WTC11 (cell line): ENCODE data around the gene AK5. TPM values are rescaled to one million over a fixed set of nuclear protein-coding genes. Genes with fewer than 3 reads are reported as not detected.

ENCODE experiments used
- ATAC-seq: fragments of 200-7000 bp; cut with Tn5 transposase; 2 replicates; pipeline ENCODE4 v1.10.0; 2021; ENCODE audit warnings: mild to moderate bottlenecking, moderate library complexity
- CTCF ChIA-PET: fragments of 300-600 bp; sonication (Branson Sonifier 250); formaldehyde crosslinking; loops from one replicate; lab custom pipeline; 2021; ENCODE audit warnings: antibody characterized with exemption; lab: Charles Lee
- POLR2A ChIA-PET: fragments of 350-600 bp; sonication (Branson Sonifier 250); formaldehyde crosslinking; loops from one replicate; lab custom pipeline; 2021; ENCODE audit warnings: antibody characterized with exemption; lab: Charles Lee
- DNase-seq: peaks from one replicate; pipeline ENCODE4 v3.0.0; 2021; ENCODE audit warnings: low spot score
- H3K27ac Mint-ChIP-seq: 2 replicates; pipeline ENCODE4 v1.8.0; 2021; ENCODE audit warnings: mixed read lengths
- H3K27me3 Mint-ChIP-seq: 2 replicates; pipeline ENCODE4 v1.8.0; 2021; ENCODE audit warnings: low read depth, mild to moderate bottlenecking, moderate library complexity, mixed read lengths
- H3K36me3 Mint-ChIP-seq: 2 replicates; pipeline ENCODE4 v1.8.0; 2021; ENCODE audit warnings: mixed read lengths
- H3K4me1 Mint-ChIP-seq: 2 replicates; pipeline ENCODE4 v1.8.0; 2022; ENCODE audit warnings: mixed read lengths
- H3K4me3 Mint-ChIP-seq: 2 replicates; pipeline ENCODE4 v1.8.0; 2021; ENCODE audit warnings: mild to moderate bottlenecking, moderate library complexity, mixed read lengths
- H3K9me3 Mint-ChIP-seq: 2 replicates; pipeline ENCODE4 v1.8.0; 2021; ENCODE audit warnings: mixed read lengths
- EMX1 ChIP-seq: fragments of 250-450 bp; sonication (Bioruptor Pico); IDR thresholded peaks from 2 replicates; pipeline ENCODE4 v1.8.0; 2021; ENCODE audit warnings: mild to moderate bottlenecking
- ESRRA ChIP-seq: sonication (generic); formaldehyde crosslinking; IDR thresholded peaks from 2 replicates; pipeline ENCODE4 v1.8.1; 2022; ENCODE audit warnings: mild to moderate bottlenecking, missing genetic modification reagents, borderline replicate concordance
- IRF2 ChIP-seq: sonication (generic); formaldehyde crosslinking; IDR thresholded peaks from 2 replicates; pipeline ENCODE4 v1.8.0; 2022; ENCODE audit warnings: low read depth, missing genetic modification reagents, borderline replicate concordance
- NR1H2 ChIP-seq: sonication (generic); formaldehyde crosslinking; IDR thresholded peaks from 2 replicates; pipeline ENCODE4 v1.9.0; 2021; ENCODE audit warnings: mild to moderate bottlenecking, moderate library complexity, missing genetic modification reagents
- NR2C2 ChIP-seq: sonication (generic); formaldehyde crosslinking; IDR thresholded peaks from 2 replicates; pipeline ENCODE4 v1.8.0; 2022; ENCODE audit warnings: mild to moderate bottlenecking, missing genetic modification reagents
- SMAD4 ChIP-seq: sonication (generic); formaldehyde crosslinking; IDR thresholded peaks from 2 replicates; pipeline ENCODE4 v1.8.0; 2022; ENCODE audit warnings: mild to moderate bottlenecking, missing genetic modification reagents
- ZNF423 ChIP-seq: fragments of 250-450 bp; sonication (Bioruptor Pico); IDR thresholded peaks from 2 replicates; pipeline ENCODE4 v2.1.2; 2022; ENCODE audit warnings: mild to moderate bottlenecking, moderate library complexity
- total RNA-seq: library from RNA; stranded (reverse); gene quantifications from 3 replicates; pipeline ENCODE4 v1.2.3, GENCODE V29; 2021
- TF ChIP-seq, protein P1 (sequence below): fragments of 250-450 bp; sonication (Bioruptor Pico); IDR thresholded peaks from 2 replicates; pipeline ENCODE4 v1.8.0; 2021; ENCODE audit warnings: mild to moderate bottlenecking
- TF ChIP-seq, protein P2 (sequence below): sonication (generic); formaldehyde crosslinking; IDR thresholded peaks from 2 replicates; pipeline ENCODE4 v1.8.0; 2022; ENCODE audit warnings: mild to moderate bottlenecking, missing genetic modification reagents
- TF ChIP-seq, protein P3 (sequence below): sonication (generic); formaldehyde crosslinking; IDR thresholded peaks from 2 replicates; pipeline ENCODE4 v1.8.1; 2023; ENCODE audit warnings: mild to moderate bottlenecking, missing genetic modification reagents, moderate library complexity
- TF ChIP-seq, protein P4 (sequence below): sonication (generic); formaldehyde crosslinking; IDR thresholded peaks from 2 replicates; pipeline ENCODE4 v1.8.1; 2023; ENCODE audit warnings: mild to moderate bottlenecking, missing genetic modification reagents, borderline replicate concordance
- TF ChIP-seq, protein P5 (sequence below): sonication (generic); formaldehyde crosslinking; IDR thresholded peaks from 2 replicates; pipeline ENCODE4 v1.8.1; 2022; ENCODE audit warnings: missing genetic modification reagents, borderline replicate concordance
- TF ChIP-seq, protein P6 (sequence below): fragments of 200-600 bp; IDR thresholded peaks from 2 replicates; pipeline ENCODE4 v1.8.0; 2022; ENCODE audit warnings: antibody characterized with exemption
- TF ChIP-seq, protein P7 (sequence below): fragments of 250-450 bp; sonication (Bioruptor Pico); IDR thresholded peaks from 2 replicates; pipeline ENCODE4 v1.9.0; 2021; ENCODE audit warnings: moderate library complexity, mild to moderate bottlenecking, inconsistent platforms, borderline replicate concordance
- TF ChIP-seq, protein P8 (sequence below): sonication (generic); formaldehyde crosslinking; IDR thresholded peaks from 2 replicates; pipeline ENCODE4 v1.8.1; 2023; ENCODE audit warnings: mild to moderate bottlenecking, moderate library complexity, missing genetic modification reagents
- TF ChIP-seq, protein P9 (sequence below): sonication (generic); formaldehyde crosslinking; IDR thresholded peaks from 2 replicates; pipeline ENCODE4 v1.8.1; 2023; ENCODE audit warnings: mild to moderate bottlenecking, missing genetic modification reagents, moderate library complexity

Gene AK5
- total RNA-seq, 1 experiment from 2014 or later = 3.0 TPM

DNA sequence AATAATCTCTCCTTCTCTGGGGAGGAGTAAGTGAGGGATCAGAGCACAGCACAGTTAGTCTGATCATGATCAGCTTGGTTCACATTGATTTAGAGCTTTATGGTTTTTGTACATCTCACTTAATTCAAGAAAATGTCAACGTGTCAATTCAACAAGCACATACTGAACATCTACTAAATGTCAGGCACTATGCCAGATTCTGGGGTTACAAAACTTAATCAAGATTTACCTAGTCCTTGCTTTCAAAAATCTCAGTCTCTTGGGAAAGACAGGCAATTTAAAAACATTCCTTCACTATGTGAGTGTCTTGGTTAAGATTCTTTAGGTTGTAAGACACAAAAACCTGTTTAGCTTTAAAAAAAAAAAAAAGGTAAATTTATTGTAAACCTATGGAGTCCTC is 181.4 kb downstream of the AK5 start:
- no peak for ATAC-seq
- Mint-ChIP-seq H3K36me3 (no peaks in the 10 kb centered on the region), H3K4me1 (peaks cover 5% of the 10 kb centered on the region), H3K27ac (no peak overlapping the region), H3K27me3 (no peaks in the 10 kb centered on the region), H3K4me3 (no peak overlapping the region), H3K9me3 (no peaks in the 10 kb centered on the region)
- POLR2A ChIA-PET = interaction anchor here (0.6 kb wide), 1 partner anchor 200 kb away, joined by 4 read pairs; no protein-coding TSS in a partner anchor
- no peak for DNase-seq
- CTCF ChIA-PET = interaction anchor here (0.5 kb wide), 1 partner anchor 899 kb away, joined by 5 read pairs; no protein-coding TSS in a partner anchor
- TF ChIP-seq NR1H2 (CRISPR knock-in tag) (no peak), EMX1 (no peak), ESRRA (CRISPR knock-in tag) (no peak)
- TF ChIP-seq, protein P1, sequence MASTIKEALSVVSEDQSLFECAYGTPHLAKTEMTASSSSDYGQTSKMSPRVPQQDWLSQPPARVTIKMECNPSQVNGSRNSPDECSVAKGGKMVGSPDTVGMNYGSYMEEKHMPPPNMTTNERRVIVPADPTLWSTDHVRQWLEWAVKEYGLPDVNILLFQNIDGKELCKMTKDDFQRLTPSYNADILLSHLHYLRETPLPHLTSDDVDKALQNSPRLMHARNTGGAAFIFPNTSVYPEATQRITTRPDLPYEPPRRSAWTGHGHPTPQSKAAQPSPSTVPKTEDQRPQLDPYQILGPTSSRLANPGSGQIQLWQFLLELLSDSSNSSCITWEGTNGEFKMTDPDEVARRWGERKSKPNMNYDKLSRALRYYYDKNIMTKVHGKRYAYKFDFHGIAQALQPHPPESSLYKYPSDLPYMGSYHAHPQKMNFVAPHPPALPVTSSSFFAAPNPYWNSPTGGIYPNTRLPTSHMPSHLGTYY (CRISPR knock-in tag) = no peak
- TF ChIP-seq, protein P2, sequence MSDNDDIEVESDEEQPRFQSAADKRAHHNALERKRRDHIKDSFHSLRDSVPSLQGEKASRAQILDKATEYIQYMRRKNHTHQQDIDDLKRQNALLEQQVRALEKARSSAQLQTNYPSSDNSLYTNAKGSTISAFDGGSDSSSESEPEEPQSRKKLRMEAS (CRISPR knock-in tag) = no peak

DNA sequence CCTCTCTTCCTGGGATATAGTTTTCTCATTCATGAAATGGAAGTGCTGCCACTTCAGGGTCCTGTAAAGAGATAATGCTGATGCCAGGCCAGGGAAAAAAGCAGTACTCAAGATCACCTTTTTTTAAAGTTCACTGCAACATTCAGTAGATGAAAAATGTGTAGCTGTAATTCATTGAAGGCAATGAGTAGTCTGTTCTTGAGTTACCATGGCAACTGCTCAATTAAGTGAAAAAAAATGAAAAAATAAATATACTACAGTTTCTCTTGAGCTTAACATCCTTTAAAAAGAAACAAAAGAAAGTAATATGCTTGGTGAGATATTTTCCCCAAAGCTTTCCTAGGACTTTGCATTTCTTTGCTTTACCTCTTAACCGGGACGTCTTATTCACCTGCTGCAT is 183.3 kb downstream of the AK5 start:
- no peaks in the 10 kb centered on the region for H3K36me3 Mint-ChIP-seq
- TF ChIP-seq, protein P3, sequence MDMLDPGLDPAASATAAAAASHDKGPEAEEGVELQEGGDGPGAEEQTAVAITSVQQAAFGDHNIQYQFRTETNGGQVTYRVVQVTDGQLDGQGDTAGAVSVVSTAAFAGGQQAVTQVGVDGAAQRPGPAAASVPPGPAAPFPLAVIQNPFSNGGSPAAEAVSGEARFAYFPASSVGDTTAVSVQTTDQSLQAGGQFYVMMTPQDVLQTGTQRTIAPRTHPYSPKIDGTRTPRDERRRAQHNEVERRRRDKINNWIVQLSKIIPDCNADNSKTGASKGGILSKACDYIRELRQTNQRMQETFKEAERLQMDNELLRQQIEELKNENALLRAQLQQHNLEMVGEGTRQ (CRISPR knock-in tag) = no peak
- TF ChIP-seq, protein P4, sequence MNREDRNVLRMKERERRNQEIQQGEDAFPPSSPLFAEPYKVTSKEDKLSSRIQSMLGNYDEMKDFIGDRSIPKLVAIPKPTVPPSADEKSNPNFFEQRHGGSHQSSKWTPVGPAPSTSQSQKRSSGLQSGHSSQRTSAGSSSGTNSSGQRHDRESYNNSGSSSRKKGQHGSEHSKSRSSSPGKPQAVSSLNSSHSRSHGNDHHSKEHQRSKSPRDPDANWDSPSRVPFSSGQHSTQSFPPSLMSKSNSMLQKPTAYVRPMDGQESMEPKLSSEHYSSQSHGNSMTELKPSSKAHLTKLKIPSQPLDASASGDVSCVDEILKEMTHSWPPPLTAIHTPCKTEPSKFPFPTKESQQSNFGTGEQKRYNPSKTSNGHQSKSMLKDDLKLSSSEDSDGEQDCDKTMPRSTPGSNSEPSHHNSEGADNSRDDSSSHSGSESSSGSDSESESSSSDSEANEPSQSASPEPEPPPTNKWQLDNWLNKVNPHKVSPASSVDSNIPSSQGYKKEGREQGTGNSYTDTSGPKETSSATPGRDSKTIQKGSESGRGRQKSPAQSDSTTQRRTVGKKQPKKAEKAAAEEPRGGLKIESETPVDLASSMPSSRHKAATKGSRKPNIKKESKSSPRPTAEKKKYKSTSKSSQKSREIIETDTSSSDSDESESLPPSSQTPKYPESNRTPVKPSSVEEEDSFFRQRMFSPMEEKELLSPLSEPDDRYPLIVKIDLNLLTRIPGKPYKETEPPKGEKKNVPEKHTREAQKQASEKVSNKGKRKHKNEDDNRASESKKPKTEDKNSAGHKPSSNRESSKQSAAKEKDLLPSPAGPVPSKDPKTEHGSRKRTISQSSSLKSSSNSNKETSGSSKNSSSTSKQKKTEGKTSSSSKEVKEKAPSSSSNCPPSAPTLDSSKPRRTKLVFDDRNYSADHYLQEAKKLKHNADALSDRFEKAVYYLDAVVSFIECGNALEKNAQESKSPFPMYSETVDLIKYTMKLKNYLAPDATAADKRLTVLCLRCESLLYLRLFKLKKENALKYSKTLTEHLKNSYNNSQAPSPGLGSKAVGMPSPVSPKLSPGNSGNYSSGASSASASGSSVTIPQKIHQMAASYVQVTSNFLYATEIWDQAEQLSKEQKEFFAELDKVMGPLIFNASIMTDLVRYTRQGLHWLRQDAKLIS (CRISPR knock-in tag) = no peak
- TF ChIP-seq, protein P5, sequence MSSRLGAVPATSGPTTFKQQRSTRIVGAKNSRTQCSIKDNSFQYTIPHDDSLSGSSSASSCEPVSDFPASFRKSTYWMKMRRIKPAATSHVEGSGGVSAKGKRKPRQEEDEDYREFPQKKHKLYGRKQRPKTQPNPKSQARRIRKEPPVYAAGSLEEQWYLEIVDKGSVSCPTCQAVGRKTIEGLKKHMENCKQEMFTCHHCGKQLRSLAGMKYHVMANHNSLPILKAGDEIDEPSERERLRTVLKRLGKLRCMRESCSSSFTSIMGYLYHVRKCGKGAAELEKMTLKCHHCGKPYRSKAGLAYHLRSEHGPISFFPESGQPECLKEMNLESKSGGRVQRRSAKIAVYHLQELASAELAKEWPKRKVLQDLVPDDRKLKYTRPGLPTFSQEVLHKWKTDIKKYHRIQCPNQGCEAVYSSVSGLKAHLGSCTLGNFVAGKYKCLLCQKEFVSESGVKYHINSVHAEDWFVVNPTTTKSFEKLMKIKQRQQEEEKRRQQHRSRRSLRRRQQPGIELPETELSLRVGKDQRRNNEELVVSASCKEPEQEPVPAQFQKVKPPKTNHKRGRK = no peak
- TF ChIP-seq, protein P6, sequence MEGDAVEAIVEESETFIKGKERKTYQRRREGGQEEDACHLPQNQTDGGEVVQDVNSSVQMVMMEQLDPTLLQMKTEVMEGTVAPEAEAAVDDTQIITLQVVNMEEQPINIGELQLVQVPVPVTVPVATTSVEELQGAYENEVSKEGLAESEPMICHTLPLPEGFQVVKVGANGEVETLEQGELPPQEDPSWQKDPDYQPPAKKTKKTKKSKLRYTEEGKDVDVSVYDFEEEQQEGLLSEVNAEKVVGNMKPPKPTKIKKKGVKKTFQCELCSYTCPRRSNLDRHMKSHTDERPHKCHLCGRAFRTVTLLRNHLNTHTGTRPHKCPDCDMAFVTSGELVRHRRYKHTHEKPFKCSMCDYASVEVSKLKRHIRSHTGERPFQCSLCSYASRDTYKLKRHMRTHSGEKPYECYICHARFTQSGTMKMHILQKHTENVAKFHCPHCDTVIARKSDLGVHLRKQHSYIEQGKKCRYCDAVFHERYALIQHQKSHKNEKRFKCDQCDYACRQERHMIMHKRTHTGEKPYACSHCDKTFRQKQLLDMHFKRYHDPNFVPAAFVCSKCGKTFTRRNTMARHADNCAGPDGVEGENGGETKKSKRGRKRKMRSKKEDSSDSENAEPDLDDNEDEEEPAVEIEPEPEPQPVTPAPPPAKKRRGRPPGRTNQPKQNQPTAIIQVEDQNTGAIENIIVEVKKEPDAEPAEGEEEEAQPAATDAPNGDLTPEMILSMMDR = no peak
- TF ChIP-seq IRF2 (no peak), ZNF423 (no peak), SMAD4 (CRISPR knock-in tag) (no peak), NR2C2 (CRISPR knock-in tag) (no peak), ESRRA (CRISPR knock-in tag) (no peak)
- TF ChIP-seq, protein P7, sequence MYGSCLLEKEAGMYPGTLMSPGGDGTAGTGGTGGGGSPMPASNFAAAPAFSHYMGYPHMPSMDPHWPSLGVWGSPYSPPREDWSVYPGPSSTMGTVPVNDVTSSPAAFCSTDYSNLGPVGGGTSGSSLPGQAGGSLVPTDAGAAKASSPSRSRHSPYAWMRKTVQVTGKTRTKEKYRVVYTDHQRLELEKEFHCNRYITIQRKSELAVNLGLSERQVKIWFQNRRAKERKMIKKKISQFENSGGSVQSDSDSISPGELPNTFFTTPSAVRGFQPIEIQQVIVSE = no peak
- TF ChIP-seq, protein P8, sequence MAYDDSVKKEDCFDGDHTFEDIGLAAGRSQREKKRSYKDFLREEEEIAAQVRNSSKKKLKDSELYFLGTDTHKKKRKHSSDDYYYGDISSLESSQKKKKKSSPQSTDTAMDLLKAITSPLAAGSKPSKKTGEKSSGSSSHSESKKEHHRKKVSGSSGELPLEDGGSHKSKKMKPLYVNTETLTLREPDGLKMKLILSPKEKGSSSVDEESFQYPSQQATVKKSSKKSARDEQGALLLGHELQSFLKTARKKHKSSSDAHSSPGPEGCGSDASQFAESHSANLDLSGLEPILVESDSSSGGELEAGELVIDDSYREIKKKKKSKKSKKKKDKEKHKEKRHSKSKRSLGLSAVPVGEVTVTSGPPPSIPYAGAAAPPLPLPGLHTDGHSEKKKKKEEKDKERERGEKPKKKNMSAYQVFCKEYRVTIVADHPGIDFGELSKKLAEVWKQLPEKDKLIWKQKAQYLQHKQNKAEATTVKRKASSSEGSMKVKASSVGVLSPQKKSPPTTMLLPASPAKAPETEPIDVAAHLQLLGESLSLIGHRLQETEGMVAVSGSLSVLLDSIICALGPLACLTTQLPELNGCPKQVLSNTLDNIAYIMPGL (CRISPR knock-in tag) = no peak
- TF ChIP-seq, protein P9, sequence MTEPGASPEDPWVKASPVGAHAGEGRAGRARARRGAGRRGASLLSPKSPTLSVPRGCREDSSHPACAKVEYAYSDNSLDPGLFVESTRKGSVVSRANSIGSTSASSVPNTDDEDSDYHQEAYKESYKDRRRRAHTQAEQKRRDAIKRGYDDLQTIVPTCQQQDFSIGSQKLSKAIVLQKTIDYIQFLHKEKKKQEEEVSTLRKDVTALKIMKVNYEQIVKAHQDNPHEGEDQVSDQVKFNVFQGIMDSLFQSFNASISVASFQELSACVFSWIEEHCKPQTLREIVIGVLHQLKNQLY = no peak
- no peak for ATAC-seq
- H3K4me1 Mint-ChIP-seq = no peaks in the 10 kb centered on the region
- no peaks in the 10 kb centered on the region for H3K27me3 Mint-ChIP-seq
- H3K27ac Mint-ChIP-seq = no peak overlapping the region
- ChIA-PET CTCF (interaction anchor here (0.8 to 1.0 kb wide), 2 partner anchors 68 to 71 kb away, joined by 3 read pairs; no protein-coding TSS in a partner anchor), POLR2A (no interaction called here)
- DNase-seq = no peak
- no peak overlapping the region for H3K4me3 Mint-ChIP-seq
- H3K9me3 Mint-ChIP-seq = no peaks in the 10 kb centered on the region
